SK-N-SH (cell line): ENCODE data around the gene PROX1. TPM values are rescaled to one million over a fixed set of nuclear protein-coding genes. Genes with fewer than 3 reads are reported as not detected.

Experiments
- CTCF ChIA-PET: fragments of 300-600, 350-600 bp; formaldehyde crosslinking; extraction: SDS; loops from one replicate; lab custom pipeline; 2021; lab: Yijun Ruan, JAX
- POLR2A ChIA-PET: fragments of 350-600 bp; sonication (Branson Sonifier 250); formaldehyde crosslinking; extraction: SDS; loops from one replicate; lab custom pipeline; 2020; ENCODE audit warnings: antibody characterized with exemption, inconsistent platforms; lab: Yijun Ruan, JAX
- DNase-seq: peaks from one replicate; pipeline ENCODE4 v3.0.0; 2012
- H2AFZ ChIP-seq: fragments of 200-600 bp; sonication (generic); 2 replicates; pipeline ENCODE4 v1.8.1; 2016; ENCODE audit warnings: antibody characterized with exemption, mild to moderate bottlenecking, low read depth
- H3F3A ChIP-seq: fragments of 200-600 bp; sonication (generic); replicated peaks from 2 replicates; pipeline ENCODE3; 2016; ENCODE audit warnings: antibody characterized with exemption, mild to moderate bottlenecking; ENCODE audit not compliant: insufficient read depth
- H3K27ac ChIP-seq, 2 experiments: fragments of 200-500 bp in 1 of 2; fragments of 200-600 bp in 1 of 2; sonication (Bioruptor generic) in 1 of 2; sonication (generic), shearing (Covaris generic) in 1 of 2; 2 replicates each; pipeline versions ENCODE4 v1.5.1 to v1.6.1; 2014 to 2016; ENCODE audit warnings: low read depth in 2 of 2, inconsistent platforms in 1 of 2, low read length in 1 of 2, mild to moderate bottlenecking in 1 of 2, mixed read lengths in 1 of 2
- H3K27me3 ChIP-seq: fragments of 200-600 bp; sonication (generic), shearing (Covaris generic); 2 replicates; pipeline ENCODE4 v1.6.1; 2016; ENCODE audit warnings: mixed run types; ENCODE audit not compliant: insufficient read depth
- H3K36me3 ChIP-seq, 2 experiments: fragments of 200-500 bp in 1 of 2; fragments of 200-600 bp in 1 of 2; sonication (Bioruptor generic) in 1 of 2; sonication (generic) in 1 of 2; replicated peaks in 1 of 2; 2 replicates each; pipeline versions ENCODE3 to v1.5.1; 2014 to 2016; ENCODE audit warnings: low read length in 1 of 2, mild to moderate bottlenecking in 1 of 2; ENCODE audit not compliant: insufficient read depth in 2 of 2, control insufficient read depth in 1 of 2
- H3K4me1 ChIP-seq, 2 experiments: fragments of 200-500 bp in 1 of 2; fragments of 200-600 bp in 1 of 2; sonication (Bioruptor generic) in 1 of 2; sonication (generic), shearing (Covaris generic) in 1 of 2; 2 replicates each; pipeline versions ENCODE4 v1.5.1 to v1.6.1; 2014 to 2016; ENCODE audit warnings: low read depth in 1 of 2, low read length in 1 of 2, mixed run types in 1 of 2; ENCODE audit not compliant: insufficient read depth in 2 of 2, control insufficient read depth in 1 of 2
- H3K4me2 ChIP-seq: fragments of 200-600 bp; sonication (generic), shearing (Covaris generic); 2 replicates; pipeline ENCODE4 v1.6.1; 2017; ENCODE audit warnings: mixed run types
- H3K4me3 ChIP-seq, 2 experiments: fragments of 200-500 bp in 1 of 2; fragments of 200-600 bp in 1 of 2; sonication (Bioruptor generic) in 1 of 2; sonication (generic), shearing (Covaris generic) in 1 of 2; 2 replicates each; pipeline versions ENCODE4 v1.5.1 to v1.8.1; 2014 to 2016; ENCODE audit warnings: low read depth in 2 of 2, inconsistent platforms in 1 of 2, low read length in 1 of 2, mild to moderate bottlenecking in 1 of 2, mixed read lengths in 1 of 2, moderate library complexity in 1 of 2
- H3K79me2 ChIP-seq: fragments of 200-600 bp; sonication (generic); 2 replicates; pipeline ENCODE4 v1.8.1; 2017; ENCODE audit warnings: mild to moderate bottlenecking; ENCODE audit not compliant: insufficient read depth
- H3K9ac ChIP-seq: fragments of 200-600 bp; sonication (generic); 2 replicates; pipeline ENCODE4 v1.6.1; 2017; ENCODE audit warnings: mixed run types
- H3K9me2 ChIP-seq: fragments of 200-600 bp; sonication (generic); 2 replicates; pipeline ENCODE4 v1.6.1; 2017; ENCODE audit warnings: mixed run types
- H3K9me3 ChIP-seq: fragments of 200-600 bp; sonication (generic); 2 replicates; pipeline ENCODE4 v1.6.1; 2017; ENCODE audit warnings: mixed run types, mild to moderate bottlenecking, moderate library complexity
- H4K20me1 ChIP-seq: fragments of 200-600 bp; sonication (generic); 2 replicates; pipeline ENCODE4 v1.6.1; 2017; ENCODE audit warnings: mild to moderate bottlenecking, mixed run types; ENCODE audit not compliant: insufficient read depth
- CHD2 ChIP-seq: fragments of 150-350 bp; IDR thresholded peaks from 2 replicates; pipeline ENCODE4 v1.6.1; 2018; ENCODE audit warnings: low read length; ENCODE audit not compliant: partially characterized antibody
- EZH2phosphoT487 ChIP-seq: fragments of 200-600 bp; sonication (generic); IDR thresholded peaks from 2 replicates; pipeline ENCODE4 v1.6.1; 2017; ENCODE audit warnings: low read depth, mixed run types, mild to moderate bottlenecking, antibody characterized with exemption, moderate library complexity, borderline replicate concordance
- FOXJ3 ChIP-seq: sonication (generic); formaldehyde crosslinking; IDR thresholded peaks from 2 replicates; pipeline ENCODE4 v1.5.1; 2020; ENCODE audit warnings: mild to moderate bottlenecking, missing genetic modification reagents
- GABPA ChIP-seq: IDR thresholded peaks from 2 replicates; pipeline ENCODE4 v1.4.0; 2012; ENCODE audit warnings: low read depth, mild to moderate bottlenecking
- GATA2 ChIP-seq: sonication (generic); formaldehyde crosslinking; IDR thresholded peaks from 2 replicates; pipeline ENCODE4 v1.5.0; 2020; ENCODE audit warnings: mild to moderate bottlenecking, missing genetic modification reagents
- MAX ChIP-seq: IDR thresholded peaks from 2 replicates; pipeline ENCODE4 v1.4.0; 2012; ENCODE audit warnings: low read depth
- MEF2A ChIP-seq: IDR thresholded peaks from 2 replicates; pipeline ENCODE4 v1.4.0; 2012; ENCODE audit warnings: low read depth, borderline replicate concordance
- NRF1 ChIP-seq: IDR thresholded peaks from 2 replicates; pipeline ENCODE4 v1.6.1; 2012; ENCODE audit warnings: low read depth, mild to moderate bottlenecking, low read length
- POLR2AphosphoS5 ChIP-seq: IDR thresholded peaks from 2 replicates; pipeline ENCODE4 v1.6.1; 2012; ENCODE audit warnings: low read depth, low read length
- RAD21 ChIP-seq: IDR thresholded peaks from 2 replicates; pipeline ENCODE4 v1.6.1; 2012; ENCODE audit warnings: mild to moderate bottlenecking, low read length
- TEAD4 ChIP-seq: IDR thresholded peaks from 2 replicates; pipeline ENCODE4 v1.4.0; 2012; ENCODE audit warnings: mild to moderate bottlenecking, borderline replicate concordance; ENCODE audit not compliant: insufficient read depth
- USF2 ChIP-seq: fragments of 150-350 bp; IDR thresholded peaks from 2 replicates; pipeline ENCODE4 v1.6.1; 2017; ENCODE audit warnings: antibody characterized with exemption, low read length, low read depth, borderline replicate concordance
- WGBS: methylation state at CpG from one replicate; pipeline ENCODE4 v1.1.6; 2017; ENCODE audit warnings: low lambda C conversion rate; 5-methylcytosine and 5-hydroxymethylcytosine counted together
- polyA plus RNA-seq, 3 experiments: library from polyadenylated mRNA; depleted of rRNA; stranded (reverse); fragments of >200 nt; gene quantifications; 2 replicates each; pipeline ENCODE4 v1.2.3, GENCODE V29; 2012
- TF ChIP-seq, protein P1 (sequence below): IDR thresholded peaks from 2 replicates; pipeline ENCODE4 v1.6.1; 2012; ENCODE audit warnings: mild to moderate bottlenecking, low read depth, low read length, moderate library complexity
- TF ChIP-seq, protein P2 (sequence below): IDR thresholded peaks from 2 replicates; pipeline ENCODE4; 2012

Gene PROX1
- polyA plus RNA-seq, 1 of the 3 experiments (the other 2 are of a cell fraction) = 0.25 TPM

GRCh38 chr1:214075999-214076707, 88.4 kb downstream of the PROX1 start (continued):
- TF ChIP-seq, protein P1, sequence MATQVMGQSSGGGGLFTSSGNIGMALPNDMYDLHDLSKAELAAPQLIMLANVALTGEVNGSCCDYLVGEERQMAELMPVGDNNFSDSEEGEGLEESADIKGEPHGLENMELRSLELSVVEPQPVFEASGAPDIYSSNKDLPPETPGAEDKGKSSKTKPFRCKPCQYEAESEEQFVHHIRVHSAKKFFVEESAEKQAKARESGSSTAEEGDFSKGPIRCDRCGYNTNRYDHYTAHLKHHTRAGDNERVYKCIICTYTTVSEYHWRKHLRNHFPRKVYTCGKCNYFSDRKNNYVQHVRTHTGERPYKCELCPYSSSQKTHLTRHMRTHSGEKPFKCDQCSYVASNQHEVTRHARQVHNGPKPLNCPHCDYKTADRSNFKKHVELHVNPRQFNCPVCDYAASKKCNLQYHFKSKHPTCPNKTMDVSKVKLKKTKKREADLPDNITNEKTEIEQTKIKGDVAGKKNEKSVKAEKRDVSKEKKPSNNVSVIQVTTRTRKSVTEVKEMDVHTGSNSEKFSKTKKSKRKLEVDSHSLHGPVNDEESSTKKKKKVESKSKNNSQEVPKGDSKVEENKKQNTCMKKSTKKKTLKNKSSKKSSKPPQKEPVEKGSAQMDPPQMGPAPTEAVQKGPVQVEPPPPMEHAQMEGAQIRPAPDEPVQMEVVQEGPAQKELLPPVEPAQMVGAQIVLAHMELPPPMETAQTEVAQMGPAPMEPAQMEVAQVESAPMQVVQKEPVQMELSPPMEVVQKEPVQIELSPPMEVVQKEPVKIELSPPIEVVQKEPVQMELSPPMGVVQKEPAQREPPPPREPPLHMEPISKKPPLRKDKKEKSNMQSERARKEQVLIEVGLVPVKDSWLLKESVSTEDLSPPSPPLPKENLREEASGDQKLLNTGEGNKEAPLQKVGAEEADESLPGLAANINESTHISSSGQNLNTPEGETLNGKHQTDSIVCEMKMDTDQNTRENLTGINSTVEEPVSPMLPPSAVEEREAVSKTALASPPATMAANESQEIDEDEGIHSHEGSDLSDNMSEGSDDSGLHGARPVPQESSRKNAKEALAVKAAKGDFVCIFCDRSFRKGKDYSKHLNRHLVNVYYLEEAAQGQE = no peak
- TF ChIP-seq GATA2 (CRISPR knock-in tag) = no peak

DNA sequence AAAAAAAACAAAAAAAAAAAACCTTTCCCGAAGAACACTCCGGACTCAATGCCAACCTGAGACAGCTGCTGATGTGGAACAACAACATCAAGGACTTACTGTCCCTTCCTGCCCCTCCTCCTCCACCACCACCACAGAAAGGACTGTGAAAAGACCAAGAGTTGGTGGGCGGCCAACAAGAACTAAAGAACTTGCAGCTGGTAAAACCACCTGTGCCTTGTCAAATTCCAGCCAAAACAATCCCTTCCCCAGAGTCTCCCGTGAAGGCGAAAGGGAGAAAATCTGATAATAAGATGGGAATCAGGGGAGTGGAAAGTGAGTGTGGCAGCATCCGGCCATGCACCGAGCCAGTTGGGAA, 88.9 kb downstream of the PROX1 start:
- TF ChIP-seq USF2 (no peak), CHD2 (no peak), RAD21 (no peak), NRF1 (no peak), MAX (no peak), MEF2A (no peak), FOXJ3 (CRISPR knock-in tag) (no peak), POLR2AphosphoS5 (no peak), TEAD4 (no peak), EZH2phosphoT487 (no peak), GABPA (no peak), GATA2 (CRISPR knock-in tag) (no peak)
- TF ChIP-seq, protein P1 = no peak
- TF ChIP-seq, protein P2, sequence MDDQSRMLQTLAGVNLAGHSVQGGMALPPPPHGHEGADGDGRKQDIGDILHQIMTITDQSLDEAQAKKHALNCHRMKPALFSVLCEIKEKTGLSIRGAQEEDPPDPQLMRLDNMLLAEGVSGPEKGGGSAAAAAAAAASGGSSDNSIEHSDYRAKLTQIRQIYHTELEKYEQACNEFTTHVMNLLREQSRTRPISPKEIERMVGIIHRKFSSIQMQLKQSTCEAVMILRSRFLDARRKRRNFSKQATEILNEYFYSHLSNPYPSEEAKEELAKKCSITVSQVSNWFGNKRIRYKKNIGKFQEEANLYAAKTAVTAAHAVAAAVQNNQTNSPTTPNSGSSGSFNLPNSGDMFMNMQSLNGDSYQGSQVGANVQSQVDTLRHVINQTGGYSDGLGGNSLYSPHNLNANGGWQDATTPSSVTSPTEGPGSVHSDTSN = no peak
- TF ChIP-seq, all 33 proteins: peak for 0
- ChIA-PET POLR2A (no interaction called here), CTCF (no interaction called here)
- H3K9me3 ChIP-seq = no peaks in the 10 kb centered on the region
- H4K20me1 ChIP-seq = no peaks in the 10 kb centered on the region
- no peaks in the 10 kb centered on the region for H3K27me3 ChIP-seq
- no peaks in the 10 kb centered on the region for H3F3A ChIP-seq
- no peaks in the 10 kb centered on the region for H3K36me3 ChIP-seq
- no peak overlapping the region for H3K4me2 ChIP-seq
- DNase-seq = no peak
- 47% methylated on average over 7 of the region's 7 CpGs for WGBS
- no peak overlapping the region for H3K9ac ChIP-seq
- H3K4me1 ChIP-seq = no peaks in the 10 kb centered on the region; a peak in 1 of 4 replicates
- no peaks in the 10 kb centered on the region for H3K79me2 ChIP-seq
- H3K9me2 ChIP-seq = no peaks in the 10 kb centered on the region
- H3K27ac ChIP-seq = no peak overlapping the region
- no peak overlapping the region for H2AFZ ChIP-seq
- no peak overlapping the region for H3K4me3 ChIP-seq
